Measurements from ENCODE around the gene SYCP3.

Gene SYCP3

GRCh38 chr12:101738920-101739665 lies at the start of gene SYCP3:
SYCP3 (minus strand) TSS chr12:101739462; CDS start chr12:101737935, 1,527 bp downstream.
- Histone ChIP-seq H3K9ac (ENCODE audit: low read depth, low read length) (no peak within 1 kb of the TSS), H3K4me3 (ENCODE audit: low read depth, low read length) (no peak within 1 kb of the TSS), H3K27ac (ENCODE audit: low read depth, low read length) (no peak within 1 kb of the TSS), H3K36me3 (ENCODE audit: control insufficient read depth, insufficient read depth, low read length) (peaks cover 10% of the 10 kb centered on the region), H3K9me3 (ENCODE audit: control insufficient read depth, insufficient read depth, low read length) (no peaks in the 10 kb centered on the region), H3K4me1 (ENCODE audit: control insufficient read depth, insufficient read depth, low read length) (no peaks in the 10 kb centered on the region), H3K27me3 (ENCODE audit: control insufficient read depth, insufficient read depth, low read length) (no peaks in the 10 kb centered on the region)

GRCh38 chr12:101785671-101786070 lies 46.4 kb upstream of the SYCP3 start:
- no peak overlapping the region for H3K9ac ChIP-seq (ENCODE audit: low read depth, low read length)
- no peaks in the 10 kb centered on the region for H3K4me1 ChIP-seq (ENCODE audit: control insufficient read depth, insufficient read depth, low read length)
- H3K36me3 ChIP-seq (ENCODE audit: control insufficient read depth, insufficient read depth, low read length): peaks cover 81% of the 10 kb centered on the region

GRCh38 chr12:101784376-101784775 lies 45.1 kb upstream of the SYCP3 start:
- no peaks in the 10 kb centered on the region for H3K4me1 ChIP-seq (ENCODE audit: control insufficient read depth, insufficient read depth, low read length)
- peaks cover 83% of the 10 kb centered on the region for H3K36me3 ChIP-seq (ENCODE audit: control insufficient read depth, insufficient read depth, low read length)
- H3K9me3 ChIP-seq (ENCODE audit: control insufficient read depth, insufficient read depth, low read length): no peaks in the 10 kb centered on the region
- no peaks in the 10 kb centered on the region for H3K27me3 ChIP-seq (ENCODE audit: control insufficient read depth, insufficient read depth, low read length)
- H3K4me3 ChIP-seq (ENCODE audit: low read depth, low read length): no peak overlapping the region
- H3K27ac ChIP-seq (ENCODE audit: low read depth, low read length): no peak overlapping the region
- no peak overlapping the region for H3K9ac ChIP-seq (ENCODE audit: low read depth, low read length)

More at GRCh38 chr12:101785671-101786070, 46.4 kb upstream of the SYCP3 start:
- H3K4me3 ChIP-seq (ENCODE audit: low read depth, low read length): no peak overlapping the region
- no peak overlapping the region for H3K27ac ChIP-seq (ENCODE audit: low read depth, low read length)
- no peaks in the 10 kb centered on the region for H3K9me3 ChIP-seq (ENCODE audit: control insufficient read depth, insufficient read depth, low read length)
- no peaks in the 10 kb centered on the region for H3K27me3 ChIP-seq (ENCODE audit: control insufficient read depth, insufficient read depth, low read length)

GRCh38 chr12:101783838-101784237 lies 44.6 kb upstream of the SYCP3 start:
- Histone ChIP-seq H3K27ac (ENCODE audit: low read depth, low read length) (no peak overlapping the region), H3K27me3 (ENCODE audit: control insufficient read depth, insufficient read depth, low read length) (no peaks in the 10 kb centered on the region), H3K4me3 (ENCODE audit: low read depth, low read length) (no peak overlapping the region), H3K36me3 (ENCODE audit: control insufficient read depth, insufficient read depth, low read length) (peaks cover 83% of the 10 kb centered on the region), H3K4me1 (ENCODE audit: control insufficient read depth, insufficient read depth, low read length) (no peaks in the 10 kb centered on the region), H3K9me3 (ENCODE audit: control insufficient read depth, insufficient read depth, low read length) (no peaks in the 10 kb centered on the region), H3K9ac (ENCODE audit: low read depth, low read length) (no peak overlapping the region)

- H3K27ac ChIP-seq (ENCODE audit: low read depth, low read length): no peak overlapping the region
- no peaks in the 10 kb centered on the region for H3K27me3 ChIP-seq (ENCODE audit: control insufficient read depth, insufficient read depth, low read length)
- no peaks in the 10 kb centered on the region for H3K9me3 ChIP-seq (ENCODE audit: control insufficient read depth, insufficient read depth, low read length)
- H3K36me3 ChIP-seq (ENCODE audit: control insufficient read depth, insufficient read depth, low read length): peaks cover 83% of the 10 kb centered on the region
- no peaks in the 10 kb centered on the region for H3K4me1 ChIP-seq (ENCODE audit: control insufficient read depth, insufficient read depth, low read length)
- H3K9ac ChIP-seq (ENCODE audit: low read depth, low read length): no peak overlapping the region
- no peak overlapping the region for H3K4me3 ChIP-seq (ENCODE audit: low read depth, low read length)
Measured at GRCh38 chr12:101783150-101783549, 43.9 kb upstream of the SYCP3 start.

- no peaks in the 10 kb centered on the region for H3K27me3 ChIP-seq (ENCODE audit: control insufficient read depth, insufficient read depth, low read length)
- peaks cover 87% of the 10 kb centered on the region for H3K36me3 ChIP-seq (ENCODE audit: control insufficient read depth, insufficient read depth, low read length)
- H3K4me1 ChIP-seq (ENCODE audit: control insufficient read depth, insufficient read depth, low read length): no peaks in the 10 kb centered on the region
- H3K27ac ChIP-seq (ENCODE audit: low read depth, low read length): no peak overlapping the region
- no peaks in the 10 kb centered on the region for H3K9me3 ChIP-seq (ENCODE audit: control insufficient read depth, insufficient read depth, low read length)
- no peak overlapping the region for H3K4me3 ChIP-seq (ENCODE audit: low read depth, low read length)
- no peak overlapping the region for H3K9ac ChIP-seq (ENCODE audit: low read depth, low read length)
Measured at GRCh38 chr12:101782273-101782731, 43.0 kb upstream of the SYCP3 start.

- H3K4me3 ChIP-seq (ENCODE audit: low read depth, low read length): no peak overlapping the region
- H3K9ac ChIP-seq (ENCODE audit: low read depth, low read length): no peak overlapping the region
- H3K27ac ChIP-seq (ENCODE audit: low read depth, low read length): no peak overlapping the region
- H3K4me1 ChIP-seq (ENCODE audit: control insufficient read depth, insufficient read depth, low read length): no peaks in the 10 kb centered on the region
- peaks cover 87% of the 10 kb centered on the region for H3K36me3 ChIP-seq (ENCODE audit: control insufficient read depth, insufficient read depth, low read length)
- H3K9me3 ChIP-seq (ENCODE audit: control insufficient read depth, insufficient read depth, low read length): no peaks in the 10 kb centered on the region
- H3K27me3 ChIP-seq (ENCODE audit: control insufficient read depth, insufficient read depth, low read length): no peaks in the 10 kb centered on the region
Measured at GRCh38 chr12:101781834-101782233, 42.6 kb upstream of the SYCP3 start.

- Histone ChIP-seq H3K4me3 (ENCODE audit: low read depth, low read length) (no peak overlapping the region), H3K9me3 (ENCODE audit: control insufficient read depth, insufficient read depth, low read length) (no peaks in the 10 kb centered on the region), H3K27ac (ENCODE audit: low read depth, low read length) (no peak overlapping the region), H3K9ac (ENCODE audit: low read depth, low read length) (no peak overlapping the region), H3K4me1 (ENCODE audit: control insufficient read depth, insufficient read depth, low read length) (no peaks in the 10 kb centered on the region), H3K36me3 (ENCODE audit: control insufficient read depth, insufficient read depth, low read length) (peaks cover 87% of the 10 kb centered on the region), H3K27me3 (ENCODE audit: control insufficient read depth, insufficient read depth, low read length) (no peaks in the 10 kb centered on the region)
Measured at GRCh38 chr12:101780599-101780998, 41.3 kb upstream of the SYCP3 start.

GRCh38 chr12:101779626-101780025 lies 40.4 kb upstream of the SYCP3 start:
- Histone ChIP-seq H3K4me3 (ENCODE audit: low read depth, low read length) (no peak overlapping the region), H3K9ac (ENCODE audit: low read depth, low read length) (no peak overlapping the region), H3K27ac (ENCODE audit: low read depth, low read length) (no peak overlapping the region), H3K4me1 (ENCODE audit: control insufficient read depth, insufficient read depth, low read length) (no peaks in the 10 kb centered on the region), H3K9me3 (ENCODE audit: control insufficient read depth, insufficient read depth, low read length) (no peaks in the 10 kb centered on the region), H3K27me3 (ENCODE audit: control insufficient read depth, insufficient read depth, low read length) (no peaks in the 10 kb centered on the region), H3K36me3 (ENCODE audit: control insufficient read depth, insufficient read depth, low read length) (peaks cover 82% of the 10 kb centered on the region)

- Histone ChIP-seq H3K27me3 (ENCODE audit: control insufficient read depth, insufficient read depth, low read length) (no peaks in the 10 kb centered on the region), H3K27ac (ENCODE audit: low read depth, low read length) (no peak overlapping the region), H3K36me3 (ENCODE audit: control insufficient read depth, insufficient read depth, low read length) (peaks cover 82% of the 10 kb centered on the region), H3K4me3 (ENCODE audit: low read depth, low read length) (no peak overlapping the region), H3K4me1 (ENCODE audit: control insufficient read depth, insufficient read depth, low read length) (no peaks in the 10 kb centered on the region), H3K9ac (ENCODE audit: low read depth, low read length) (no peak overlapping the region), H3K9me3 (ENCODE audit: control insufficient read depth, insufficient read depth, low read length) (no peaks in the 10 kb centered on the region)
Measured at GRCh38 chr12:101779200-101779599, 39.9 kb upstream of the SYCP3 start.

GRCh38 chr12:101777978-101778377 lies 38.7 kb upstream of the SYCP3 start:
- H3K9ac ChIP-seq (ENCODE audit: low read depth, low read length): no peak overlapping the region
- H3K4me3 ChIP-seq (ENCODE audit: low read depth, low read length): no peak overlapping the region
- H3K4me1 ChIP-seq (ENCODE audit: control insufficient read depth, insufficient read depth, low read length): no peaks in the 10 kb centered on the region
- H3K36me3 ChIP-seq (ENCODE audit: control insufficient read depth, insufficient read depth, low read length): peaks cover 89% of the 10 kb centered on the region
- H3K27me3 ChIP-seq (ENCODE audit: control insufficient read depth, insufficient read depth, low read length): no peaks in the 10 kb centered on the region
- no peak overlapping the region for H3K27ac ChIP-seq (ENCODE audit: low read depth, low read length)
- no peaks in the 10 kb centered on the region for H3K9me3 ChIP-seq (ENCODE audit: control insufficient read depth, insufficient read depth, low read length)
